Keratinocyte (primary cell): ENCODE results near the gene FAIM2. TPM values are rescaled to one million over a fixed set of nuclear protein-coding genes. Genes with fewer than 3 reads are reported as not detected.

Experiments
- DNase-seq: peaks from one replicate; pipeline ENCODE4 v3.0.0-alpha.2; 2011; ENCODE audit warnings: low read depth, missing footprints, low spot score
- FAIRE-seq: peaks from 2 replicates; lab custom pipeline; 2011; peaks lifted over from hg19 to GRCh38; lab: Jason Lieb, UNC
- H2AFZ ChIP-seq: 2 replicates; pipeline ENCODE4 v1.6.0; 2012; ENCODE audit warnings: low read length, control low read depth, inconsistent platforms; ENCODE audit not compliant: control insufficient read depth
- H3K27ac ChIP-seq: 2 replicates; pipeline ENCODE4 v1.5.1; 2011; ENCODE audit warnings: low read length; ENCODE audit not compliant: control insufficient read depth, insufficient read depth
- H3K27me3 ChIP-seq: 3 replicates; pipeline ENCODE4 v1.6.0; 2011; ENCODE audit warnings: low read length; ENCODE audit not compliant: control insufficient read depth, insufficient read depth; ENCODE audit errors: extremely low read depth
- H3K36me3 ChIP-seq, 2 experiments: 2 replicates in 1 of 2; 3 replicates in 1 of 2; pipeline ENCODE4 v1.5.1; 2011; ENCODE audit warnings: low read length in 2 of 2, mild to moderate bottlenecking in 1 of 2; ENCODE audit not compliant: control insufficient read depth in 2 of 2, insufficient read depth in 2 of 2; ENCODE audit errors: extremely low read depth in 1 of 2
- H3K4me1 ChIP-seq: 3 replicates; pipeline ENCODE4 v1.5.1; 2011; ENCODE audit warnings: low read length; ENCODE audit not compliant: control insufficient read depth, insufficient read depth; ENCODE audit errors: extremely low read depth
- H3K4me2 ChIP-seq: 3 replicates; pipeline ENCODE4 v1.6.0; 2011; ENCODE audit warnings: low read depth, low read length; ENCODE audit not compliant: control insufficient read depth, insufficient read depth; ENCODE audit errors: extremely low read depth
- H3K4me3 ChIP-seq, 3 experiments: fragments of 200-600 bp in 1 of 3; sonication (generic) in 1 of 3; 2 replicates in 2 of 3; 3 replicates in 1 of 3; pipeline ENCODE4 v1.5.1; 2011 to 2016; ENCODE audit warnings: low read length in 3 of 3, mild to moderate bottlenecking in 3 of 3, control low read depth in 2 of 3, inconsistent platforms in 1 of 3, low read depth in 1 of 3, mixed read lengths in 1 of 3, mixed run types in 1 of 3, moderate library complexity in 1 of 3; ENCODE audit not compliant: control insufficient read depth in 2 of 3, insufficient read depth in 2 of 3; ENCODE audit errors: extremely low read depth in 1 of 3
- H3K79me2 ChIP-seq: 2 replicates; pipeline ENCODE4 v1.6.0; 2012; ENCODE audit warnings: low read length; ENCODE audit not compliant: control insufficient read depth, insufficient read depth
- H3K9ac ChIP-seq: 3 replicates; pipeline ENCODE4 v1.6.0; 2011; ENCODE audit warnings: low read length; ENCODE audit not compliant: control insufficient read depth, insufficient read depth; ENCODE audit errors: extremely low read depth
- H3K9me1 ChIP-seq: 3 replicates; pipeline ENCODE4 v1.6.0; 2011; ENCODE audit warnings: low read length; ENCODE audit not compliant: control insufficient read depth, insufficient read depth; ENCODE audit errors: extremely low read depth
- H3K9me3 ChIP-seq: 2 replicates; pipeline ENCODE4 v1.5.1; 2012; ENCODE audit warnings: low read depth, low read length; ENCODE audit not compliant: control insufficient read depth
- H4K20me1 ChIP-seq: 3 replicates; pipeline ENCODE4 v1.6.0; 2011; ENCODE audit warnings: low read length; ENCODE audit not compliant: control insufficient read depth, insufficient read depth; ENCODE audit errors: extremely low read depth
- CTCF ChIP-seq, 3 experiments: IDR thresholded peaks in 1 of 3; conservative IDR thresholded peaks in 1 of 3; optimal IDR thresholded peaks in 1 of 3; 2 replicates in 2 of 3; 3 replicates in 1 of 3; pipeline versions ENCODE3 to v1.5.1; 2011; ENCODE audit warnings: low read length in 3 of 3, mild to moderate bottlenecking in 3 of 3, moderate library complexity in 2 of 3, control low read depth in 1 of 3, inconsistent platforms in 1 of 3; ENCODE audit not compliant: insufficient read depth in 2 of 3; ENCODE audit errors: extremely low read depth in 1 of 3
- EZH2 ChIP-seq: IDR thresholded peaks from one replicate; pipeline ENCODE4 v1.6.1; 2012; ENCODE audit warnings: inconsistent platforms, mild to moderate bottlenecking, low read length, moderate library complexity
- dilution Hi-C: fragments of 300-500 bp; cut with MboI; formaldehyde crosslinking; loops from one replicate; pipeline ENCODE4 v1.7.0; 2020; ENCODE audit warnings: low sequenced_read_pairs; ENCODE audit not compliant: extremely low pct_ligation_motif_present
- polyA plus RNA-seq, 5 experiments: library from polyadenylated mRNA; depleted of rRNA in 3 of 5; stranded (reverse) in 3 of 5; stranded (forward) in 1 of 5; unstranded in 1 of 5; fragments of >200 nt; gene quantifications; 1 replicate in 1 of 5; 2 replicates in 3 of 5; 3 replicates in 1 of 5; pipeline versions ENCODE4 v1.2.1 to v1.2.3, GENCODE V29; 2011 to 2012; ENCODE audit warnings: missing spikeins in 2 of 5, low read depth in 1 of 5, low replicate concordance in 1 of 5

FAIM2 gene
- polyA plus RNA-seq, 1 donor (not counting 4 experiments of a cell fraction or from before 2014, with no cell fraction given): not detected

GRCh38 chr12:49950273-49951251, 46.9 kb upstream of the FAIM2 start, which contains the start of gene AQP2:
Gene AQP2 (plus strand): TSS chr12:49950737. CDS start chr12:49950831, 94 bp downstream.
- Histone ChIP-seq H3K4me3 (no peak within 1 kb of the TSS), H3K27me3 (peaks cover 34% of the 10 kb centered on the region), H3K36me3 (no peaks in the 10 kb centered on the region), H3K9me1 (no peaks in the 10 kb centered on the region), H3K9ac (no peak within 1 kb of the TSS), H3K79me2 (no peaks in the 10 kb centered on the region), H3K27ac (no peak within 1 kb of the TSS), H2AFZ (no peak within 1 kb of the TSS), H3K9me3 (no peaks in the 10 kb centered on the region), H3K4me1 (no peaks in the 10 kb centered on the region), H4K20me1 (no peaks in the 10 kb centered on the region), H3K4me2 (no peak within 1 kb of the TSS)
- no peak for TF ChIP-seq EZH2
- TF ChIP-seq CTCF (optimal IDR thresholded peaks at IDR 0.05 in 1 of 3, IDR thresholded peaks at IDR 0.05 in 1 of 3, conservative IDR thresholded peaks at IDR 0.05 in 1 of 3; ENCODE audit: extremely low read depth in 1 of 3, insufficient read depth in 2 of 3, low read length in 3 of 3): no peak
- DNase-seq (no peak), FAIRE-seq (no peak)
- dilution Hi-C loops: no loop called here

GRCh38 chr12:49949866-49950265, 46.2 kb upstream of the FAIM2 start:
- no peak overlapping the region for H2AFZ ChIP-seq
- H3K36me3 ChIP-seq: no peaks in the 10 kb centered on the region
- H3K4me3 ChIP-seq: no peak overlapping the region
- DNase-seq: no peak
- no peaks in the 10 kb centered on the region for H3K9me3 ChIP-seq
- no peak overlapping the region for H3K4me2 ChIP-seq
- TF ChIP-seq CTCF (optimal IDR thresholded peaks at IDR 0.05 in 1 of 3, IDR thresholded peaks at IDR 0.05 in 1 of 3, conservative IDR thresholded peaks at IDR 0.05 in 1 of 3; ENCODE audit: extremely low read depth in 1 of 3, insufficient read depth in 2 of 3, low read length in 3 of 3): no peak
- no peak for TF ChIP-seq EZH2
- H4K20me1 ChIP-seq: no peaks in the 10 kb centered on the region
- dilution Hi-C loops: no loop called here
- no peak overlapping the region for H3K27ac ChIP-seq
- FAIRE-seq: no peak
- no peaks in the 10 kb centered on the region for H3K79me2 ChIP-seq
- no peak overlapping the region for H3K9ac ChIP-seq
- peaks cover 4% of the 10 kb centered on the region for H3K4me1 ChIP-seq
- H3K27me3 ChIP-seq: peaks cover 27% of the 10 kb centered on the region
- H3K9me1 ChIP-seq: no peaks in the 10 kb centered on the region
